Transverse colon (tissue), 4 donors: Measurements from ENCODE around the gene CDH7. TPM values are rescaled to one million over a fixed set of nuclear protein-coding genes. Genes with fewer than 3 reads are reported as not detected.

Experiments
- DNase-seq: peaks from one replicate; pipeline ENCODE4 v3.0.0-alpha.2; 2019
- H3K27ac ChIP-seq, 4 donors: fragments of 200-600 bp; sonication (generic); 2 replicates each; pipeline ENCODE4 v1.5.1; 2016 to 2018; ENCODE audit warnings: inconsistent platforms in 4 of 4
- H3K27me3 ChIP-seq: fragments of 200-600 bp; sonication (generic); 2 replicates; pipeline ENCODE4 v1.5.1; 2017; ENCODE audit warnings: inconsistent platforms
- H3K36me3 ChIP-seq, 4 donors: fragments of 200-600 bp; sonication (generic); 2 replicates each; pipeline ENCODE4 v1.5.1; 2017 to 2019; ENCODE audit warnings: inconsistent platforms in 4 of 4
- H3K4me1 ChIP-seq, 4 donors: fragments of 200-600 bp; sonication (generic); 2 replicates each; pipeline ENCODE4 v1.5.1; 2017 to 2020; ENCODE audit warnings: inconsistent platforms in 4 of 4
- H3K4me3 ChIP-seq, 4 donors: fragments of 200-600 bp; sonication (generic); 1 replicate in 1 of 4; 2 replicates in 3 of 4; pipeline versions ENCODE4 v1.5.1 to v1.6.1; 2017 to 2019; ENCODE audit warnings: inconsistent platforms in 4 of 4
- H3K9me3 ChIP-seq, 2 donors: fragments of 200-600 bp; sonication (generic); 2 replicates each; pipeline ENCODE4 v1.5.1; 2017 to 2019; ENCODE audit warnings: inconsistent platforms in 2 of 2
- EP300 ChIP-seq: sonication (generic); formaldehyde crosslinking; IDR thresholded peaks from one replicate; pipeline ENCODE4 v1.6.1; 2017; ENCODE audit warnings: antibody characterized with exemption, low read depth
- POLR2A ChIP-seq: fragments of 450-650 bp; IDR thresholded peaks from one replicate; pipeline ENCODE4 v1.6.1; 2016; ENCODE audit warnings: antibody characterized with exemption, mild to moderate bottlenecking, moderate library complexity
- POLR2AphosphoS5 ChIP-seq, 3 donors: sonication (generic); formaldehyde crosslinking; IDR thresholded peaks; one replicate each; pipeline ENCODE4 v1.6.1; 2016; ENCODE audit warnings: antibody characterized with exemption in 3 of 3
- WGBS, 2 donors: methylation state at CpG; one replicate each; pipeline ENCODE4 v1.1.5; 2018; ENCODE audit warnings: low coverage in 1 of 2; 5-methylcytosine and 5-hydroxymethylcytosine counted together
- in situ Hi-C, 4 donors: fragments of 200-750 bp; cut with MboI; loops; one replicate each; pipeline versions ENCODE4 v1.15.0 to v1.15.1; 2017; ENCODE audit warnings: low sequenced_read_pairs in 3 of 4, low pct_ligation_motif_present in 1 of 4, low pct_unique_long_range_greater_than_20kb in 1 of 4
- intact Hi-C: fragments of 100-400 bp; cut with DNase I; formaldehyde crosslinking; loops from one replicate; pipeline ENCODE4 v1.15.1; 2023; ENCODE audit warnings: low total_unique reads
- total RNA-seq, 4 donors: library from RNA; depleted of rRNA; stranded (reverse); fragments of >200 nt; gene quantifications; one replicate each; pipeline ENCODE4 v1.1.0, GENCODE V29; 2016
- TF ChIP-seq, protein P1 (sequence below), 5 experiments: fragments of 200-600 bp in 3 of 5; fragments of 450-650 bp in 2 of 5; sonication (generic) in 3 of 5; IDR thresholded peaks; 1 replicate in 2 of 5; 2 replicates in 3 of 5; pipeline ENCODE4 v1.5.1; 2016 to 2017; ENCODE audit warnings: antibody characterized with exemption in 5 of 5, inconsistent platforms in 3 of 5, mild to moderate bottlenecking in 2 of 5, moderate library complexity in 1 of 5

CDH7 gene, protein sequence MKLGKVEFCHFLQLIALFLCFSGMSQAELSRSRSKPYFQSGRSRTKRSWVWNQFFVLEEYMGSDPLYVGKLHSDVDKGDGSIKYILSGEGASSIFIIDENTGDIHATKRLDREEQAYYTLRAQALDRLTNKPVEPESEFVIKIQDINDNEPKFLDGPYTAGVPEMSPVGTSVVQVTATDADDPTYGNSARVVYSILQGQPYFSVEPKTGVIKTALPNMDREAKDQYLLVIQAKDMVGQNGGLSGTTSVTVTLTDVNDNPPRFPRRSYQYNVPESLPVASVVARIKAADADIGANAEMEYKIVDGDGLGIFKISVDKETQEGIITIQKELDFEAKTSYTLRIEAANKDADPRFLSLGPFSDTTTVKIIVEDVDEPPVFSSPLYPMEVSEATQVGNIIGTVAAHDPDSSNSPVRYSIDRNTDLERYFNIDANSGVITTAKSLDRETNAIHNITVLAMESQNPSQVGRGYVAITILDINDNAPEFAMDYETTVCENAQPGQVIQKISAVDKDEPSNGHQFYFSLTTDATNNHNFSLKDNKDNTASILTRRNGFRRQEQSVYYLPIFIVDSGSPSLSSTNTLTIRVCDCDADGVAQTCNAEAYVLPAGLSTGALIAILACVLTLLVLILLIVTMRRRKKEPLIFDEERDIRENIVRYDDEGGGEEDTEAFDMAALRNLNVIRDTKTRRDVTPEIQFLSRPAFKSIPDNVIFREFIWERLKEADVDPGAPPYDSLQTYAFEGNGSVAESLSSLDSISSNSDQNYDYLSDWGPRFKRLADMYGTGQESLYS
- total RNA-seq = not detected

DNA sequence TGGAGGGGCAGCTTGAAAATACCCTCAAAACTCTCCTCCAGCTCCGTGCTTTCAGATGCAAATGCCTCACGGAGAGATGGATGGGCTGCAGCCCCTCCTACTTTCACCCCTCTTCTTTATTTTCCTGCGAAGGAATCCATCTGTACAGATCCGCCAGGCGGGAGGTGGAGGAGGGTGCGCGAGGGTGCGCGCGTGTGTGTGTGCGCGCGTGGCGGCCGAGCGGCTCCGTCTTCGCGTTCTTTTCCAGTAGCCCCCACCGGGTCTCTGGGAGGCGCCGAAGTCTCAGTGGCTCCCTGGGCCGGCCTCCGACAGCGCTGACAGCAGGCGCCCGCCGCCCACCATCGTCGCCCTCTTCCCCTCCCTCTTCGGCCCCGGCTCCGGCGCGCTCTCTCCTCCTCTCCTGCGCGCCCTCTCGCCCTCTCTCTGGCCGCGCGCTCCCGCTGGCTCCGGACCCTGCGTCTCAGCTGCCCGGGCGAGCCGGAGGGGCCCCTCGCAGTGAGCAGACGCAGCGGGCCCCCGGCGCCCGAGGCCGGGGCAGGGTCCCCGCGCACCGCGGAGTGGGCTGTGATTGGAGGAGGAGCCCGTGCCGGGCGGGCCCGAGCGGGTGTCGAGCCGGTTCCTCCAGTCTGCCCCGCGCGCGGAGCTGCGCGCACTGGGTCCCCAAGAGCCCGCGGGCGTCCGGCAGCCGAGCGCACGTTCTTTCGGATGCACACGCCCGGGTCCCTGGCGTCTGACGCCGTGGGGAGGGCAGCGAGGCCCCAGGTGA lies at the start of gene CDH7:
TSS of gene CDH7 (plus strand) at position 624 of the 766 bp plus-strand sequence. CDS start 11,831 bp downstream, outside the sequence.
- H3K4me3 ChIP-seq = peak within 1 kb of the TSS in 3 of 4 donors; percentile 9 to 50 (median 23)
- TF ChIP-seq POLR2AphosphoS5 (IDR thresholded peaks at IDR 0.05) (no peak), EP300 (no peak), POLR2A (no peak)
- TF ChIP-seq, protein P1, sequence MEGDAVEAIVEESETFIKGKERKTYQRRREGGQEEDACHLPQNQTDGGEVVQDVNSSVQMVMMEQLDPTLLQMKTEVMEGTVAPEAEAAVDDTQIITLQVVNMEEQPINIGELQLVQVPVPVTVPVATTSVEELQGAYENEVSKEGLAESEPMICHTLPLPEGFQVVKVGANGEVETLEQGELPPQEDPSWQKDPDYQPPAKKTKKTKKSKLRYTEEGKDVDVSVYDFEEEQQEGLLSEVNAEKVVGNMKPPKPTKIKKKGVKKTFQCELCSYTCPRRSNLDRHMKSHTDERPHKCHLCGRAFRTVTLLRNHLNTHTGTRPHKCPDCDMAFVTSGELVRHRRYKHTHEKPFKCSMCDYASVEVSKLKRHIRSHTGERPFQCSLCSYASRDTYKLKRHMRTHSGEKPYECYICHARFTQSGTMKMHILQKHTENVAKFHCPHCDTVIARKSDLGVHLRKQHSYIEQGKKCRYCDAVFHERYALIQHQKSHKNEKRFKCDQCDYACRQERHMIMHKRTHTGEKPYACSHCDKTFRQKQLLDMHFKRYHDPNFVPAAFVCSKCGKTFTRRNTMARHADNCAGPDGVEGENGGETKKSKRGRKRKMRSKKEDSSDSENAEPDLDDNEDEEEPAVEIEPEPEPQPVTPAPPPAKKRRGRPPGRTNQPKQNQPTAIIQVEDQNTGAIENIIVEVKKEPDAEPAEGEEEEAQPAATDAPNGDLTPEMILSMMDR (IDR thresholded peaks at IDR 0.05) = no peak
- no peak within 1 kb of the TSS for H3K27ac ChIP-seq
- in situ Hi-C loops (no loop called here), intact Hi-C loops (no loop called here)
- peaks cover 0 to 17% (median 8%) of the 10 kb centered on the region in 4 donors for H3K4me1 ChIP-seq
- no peaks in the 10 kb centered on the region for H3K9me3 ChIP-seq
- WGBS, 2 donors = 14% methylated on average over 63 of the region's 85 CpGs; no CpG with 5 or more reads in 1 of the 2 donors
- peaks cover 46% of the 10 kb centered on the region for H3K27me3 ChIP-seq
- H3K36me3 ChIP-seq = no peaks in the 10 kb centered on the region
- no peak for DNase-seq

DNA sequence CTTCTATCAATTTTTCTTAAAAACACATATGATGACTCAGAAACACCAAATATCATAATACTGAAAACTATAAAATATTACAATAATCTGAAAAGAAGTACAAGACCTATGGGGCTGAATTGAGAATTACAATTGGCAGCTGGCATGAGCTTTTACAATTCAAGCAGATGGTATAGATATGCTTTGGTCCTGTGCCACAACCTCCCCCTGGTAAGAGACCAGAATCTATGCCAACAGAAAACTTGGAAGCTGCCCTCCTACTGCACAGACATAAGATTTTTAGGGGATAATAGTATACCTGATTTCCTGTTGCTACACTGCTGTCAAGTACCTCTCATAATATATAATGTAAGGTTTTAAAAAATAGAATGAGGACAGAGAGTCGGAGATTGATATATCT lies 46.8 kb upstream of the CDH7 start:
- H3K4me1 ChIP-seq = no peaks in the 10 kb centered on the region
- no peak for DNase-seq
- intact Hi-C loops = no loop called here
- no peak overlapping the region for H3K4me3 ChIP-seq
- in situ Hi-C loops = no loop called here
- 64 to 83% methylated on average over 1 of the region's 1 CpG for WGBS, 2 donors
- no peaks in the 10 kb centered on the region for H3K27me3 ChIP-seq
- no peaks in the 10 kb centered on the region for H3K9me3 ChIP-seq
- TF ChIP-seq POLR2AphosphoS5 (IDR thresholded peaks at IDR 0.05) = no peak
- TF ChIP-seq POLR2A = no peak
- TF ChIP-seq, protein P1 (IDR thresholded peaks at IDR 0.05) = no peak
- no peak for TF ChIP-seq EP300
- H3K27ac ChIP-seq = no peak overlapping the region
- H3K36me3 ChIP-seq = no peaks in the 10 kb centered on the region

DNA sequence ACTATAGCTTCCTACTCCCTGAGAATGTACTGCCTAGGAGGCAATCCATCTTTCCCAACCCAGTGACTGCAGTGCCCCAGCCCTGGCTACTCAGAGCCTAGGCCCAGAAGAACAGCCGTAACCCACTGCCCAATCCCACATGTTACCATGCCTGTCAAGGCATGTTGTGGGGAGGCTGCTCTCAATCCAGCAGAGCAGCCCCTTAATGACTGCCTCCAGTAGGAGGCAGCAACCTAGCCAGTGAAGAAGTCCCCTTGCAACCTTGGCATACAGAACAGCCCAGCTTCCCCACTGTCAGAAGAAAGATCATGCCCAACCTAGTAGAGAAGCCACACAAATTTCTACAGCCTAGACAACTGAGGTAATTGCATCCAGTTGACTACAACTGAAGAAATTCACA lies 44.2 kb upstream of the CDH7 start:
- in situ Hi-C loops (no loop called here), intact Hi-C loops (no loop called here)
- no peaks in the 10 kb centered on the region for H3K36me3 ChIP-seq
- TF ChIP-seq POLR2AphosphoS5 (IDR thresholded peaks at IDR 0.05) = no peak
- H3K9me3 ChIP-seq = no peaks in the 10 kb centered on the region
- H3K27ac ChIP-seq = no peak overlapping the region
- WGBS, 2 donors = 100% methylated on average over 1 of the region's 1 CpG; no CpG with 5 or more reads in 1 of the 2 donors
- no peak overlapping the region for H3K4me3 ChIP-seq
- no peaks in the 10 kb centered on the region for H3K4me1 ChIP-seq
- DNase-seq = no peak
- no peaks in the 10 kb centered on the region for H3K27me3 ChIP-seq

DNA sequence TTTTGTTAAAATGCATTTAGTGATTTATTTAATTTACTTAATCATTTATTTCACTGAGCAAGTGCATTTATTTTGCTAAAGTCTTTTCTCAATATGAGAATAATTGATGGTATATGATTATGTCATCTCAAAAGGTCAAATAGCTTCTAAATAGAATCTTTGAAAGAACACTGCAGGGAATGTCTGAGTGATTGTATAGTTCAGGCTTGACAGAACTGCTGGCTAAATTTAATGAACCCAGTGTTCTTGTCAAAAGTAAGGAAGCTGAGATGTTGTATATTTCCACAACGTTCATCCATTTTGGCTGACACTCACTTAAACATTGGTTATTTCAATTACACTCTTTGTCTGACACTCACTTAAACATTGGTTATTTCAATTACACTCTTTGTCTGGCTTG lies 39.3 kb upstream of the CDH7 start:
- no peaks in the 10 kb centered on the region for H3K36me3 ChIP-seq
- no peaks in the 10 kb centered on the region for H3K27me3 ChIP-seq
- TF ChIP-seq POLR2AphosphoS5 (IDR thresholded peaks at IDR 0.05) = no peak
- TF ChIP-seq POLR2A = no peak
- no peak for TF ChIP-seq EP300
- TF ChIP-seq, protein P1 (IDR thresholded peaks at IDR 0.05) = no peak
- H3K4me3 ChIP-seq = no peak overlapping the region
- H3K9me3 ChIP-seq = no peaks in the 10 kb centered on the region
- WGBS, 2 donors = 26 to 44% methylated on average over 1 of the region's 1 CpG
- DNase-seq = no peak
- no peaks in the 10 kb centered on the region for H3K4me1 ChIP-seq
- in situ Hi-C loops (no loop called here), intact Hi-C loops (no loop called here)
- H3K27ac ChIP-seq = no peak overlapping the region
